A549 (cell line): ENCODE data around the gene ITGA8. TPM values are rescaled to one million over a fixed set of nuclear protein-coding genes. Genes with fewer than 3 reads are reported as not detected.
A peak's percentile ranks its signal among the peaks of the same experiment; 100 is the strongest.

Source experiments
- ATAC-seq, 2 experiments: fragments of 200-7000 bp in 1 of 2; fragments of >200 bp in 1 of 2; cut with Nextera tagmentation in 1 of 2; cut with Tn5 transposase in 1 of 2; 3 replicates each; pipeline versions ENCODE4 v1.8.0 to v1.9.1; 2018 to 2020; ENCODE audit warnings: mild to moderate bottlenecking in 1 of 2, moderate library complexity in 1 of 2
- CTCF ChIA-PET: fragments of 300-600 bp; sonication (Branson Sonifier 250); formaldehyde crosslinking; extraction: SDS; loops from one replicate; lab custom pipeline; 2021; ENCODE audit warnings: antibody characterized with exemption, inconsistent platforms; lab: Yijun Ruan, JAX
- POLR2A ChIA-PET: fragments of 350-600 bp; formaldehyde crosslinking; extraction: SDS; loops from one replicate; lab custom pipeline; 2021; ENCODE audit warnings: antibody characterized with exemption, inconsistent platforms; lab: Yijun Ruan, JAX
- DNase-seq, 2 experiments: peaks; one replicate each; pipeline versions ENCODE4 v3.0.0 to v3.0.0-alpha.2; 2011 to 2016; ENCODE audit warnings: low read depth in 1 of 2, low spot score in 1 of 2
- FAIRE-seq: peaks from 2 replicates; lab custom pipeline; 2011; peaks lifted over from hg19 to GRCh38; lab: Jason Lieb, UNC
- H3K27ac ChIP-seq, 2 experiments: fragments of >200 bp; sonication (Bioruptor Twin); formaldehyde crosslinking; 3 replicates each; pipeline ENCODE4 v1.5.1; 2016 to 2017
- H3K4me1 ChIP-seq: fragments of >200 bp; sonication (Bioruptor Twin); formaldehyde crosslinking; 3 replicates; pipeline ENCODE4 v1.6.1; 2016
- H3K4me2 ChIP-seq: fragments of >200 bp; sonication (Bioruptor Twin); formaldehyde crosslinking; 3 replicates; pipeline ENCODE4 v1.6.1; 2016
- H3K4me3 ChIP-seq: fragments of >200 bp; sonication (Bioruptor Twin); formaldehyde crosslinking; 3 replicates; pipeline ENCODE4 v1.5.1; 2016
- H3K9me3 ChIP-seq: fragments of >200 bp; sonication (Bioruptor Twin); formaldehyde crosslinking; 3 replicates; pipeline ENCODE4 v1.6.1; 2016
- BHLHE40 ChIP-seq: IDR thresholded peaks from 2 replicates; pipeline ENCODE4 v1.6.1; 2012; ENCODE audit warnings: low read depth, low read length, inconsistent platforms
- CBX2 ChIP-seq: fragments of 200-600 bp; sonication (generic); IDR thresholded peaks from 2 replicates; pipeline ENCODE4 v1.6.1; 2016; ENCODE audit warnings: low read depth, mild to moderate bottlenecking, borderline replicate concordance
- CHD2 ChIP-seq: fragments of 150-350 bp; IDR thresholded peaks from 2 replicates; pipeline ENCODE4 v1.6.1; 2014; ENCODE audit warnings: low read length; ENCODE audit not compliant: partially characterized antibody
- EHF ChIP-seq: fragments of 250-450 bp; sonication (Bioruptor Pico); IDR thresholded peaks from 2 replicates; pipeline ENCODE4 v1.5.0; 2020; ENCODE audit warnings: mild to moderate bottlenecking
- EHMT2 ChIP-seq: fragments of 200-600 bp; sonication (generic); IDR thresholded peaks from 2 replicates; pipeline ENCODE4 v1.6.1; 2016; ENCODE audit warnings: antibody characterized with exemption, low read depth, mild to moderate bottlenecking, moderate library complexity
- EP300 ChIP-seq, 2 experiments: fragments of >200 bp; sonication (Bioruptor Twin); formaldehyde crosslinking; IDR thresholded peaks; 2 replicates in 1 of 2; 3 replicates in 1 of 2; pipeline ENCODE4 v1.6.1; 2016 to 2017
- FOSB ChIP-seq: fragments of 250-450 bp; sonication (Bioruptor Pico); IDR thresholded peaks from 2 replicates; pipeline ENCODE4 v1.5.0; 2020; ENCODE audit warnings: mild to moderate bottlenecking, moderate library complexity
- GATA3 ChIP-seq: IDR thresholded peaks from 2 replicates; pipeline ENCODE4 v1.6.1; 2012; ENCODE audit warnings: borderline replicate concordance
- HMGXB4 ChIP-seq: fragments of 250-450 bp; sonication (Bioruptor Pico); IDR thresholded peaks from 2 replicates; pipeline ENCODE4 v1.5.0; 2021; ENCODE audit warnings: mild to moderate bottlenecking, moderate library complexity, borderline replicate concordance
- HOXA7 ChIP-seq: fragments of 250-450 bp; sonication (Bioruptor Pico); IDR thresholded peaks from 2 replicates; pipeline ENCODE4 v1.5.0; 2020; ENCODE audit warnings: mild to moderate bottlenecking, moderate library complexity
- HOXB13 ChIP-seq: fragments of 250-450 bp; sonication (Bioruptor Pico); IDR thresholded peaks from 2 replicates; pipeline ENCODE4 v1.5.0; 2020; ENCODE audit warnings: low read depth, mild to moderate bottlenecking, moderate library complexity
- JUN ChIP-seq, 2 experiments: fragments of >200 bp; sonication (Bioruptor Twin); formaldehyde crosslinking; IDR thresholded peaks; 2 replicates in 1 of 2; 3 replicates in 1 of 2; pipeline ENCODE4 v1.6.1; 2016 to 2017
- MAX ChIP-seq: IDR thresholded peaks from 2 replicates; pipeline ENCODE4 v1.6.1; 2012
- MYC ChIP-seq: IDR thresholded peaks from 2 replicates; pipeline ENCODE4 v1.6.1; 2012; ENCODE audit warnings: mild to moderate bottlenecking, inconsistent platforms, low read length, improper control_type of control experiment, borderline replicate concordance
- NFE2L2 ChIP-seq: fragments of 150-350 bp; conservative IDR thresholded peaks from 2 replicates; pipeline ENCODE4 v1.6.1; 2014; ENCODE audit warnings: low read length
- PHF8 ChIP-seq: fragments of 200-600 bp; sonication (generic); IDR thresholded peaks from 2 replicates; pipeline ENCODE4 v1.6.1; 2016; ENCODE audit warnings: low read depth, mild to moderate bottlenecking, antibody characterized with exemption, moderate library complexity, borderline replicate concordance
- RAD21 ChIP-seq, 2 experiments: fragments of >200 bp in 1 of 2; sonication (Bioruptor Twin) in 1 of 2; formaldehyde crosslinking in 1 of 2; IDR thresholded peaks in 1 of 2; conservative IDR thresholded peaks in 1 of 2; 2 replicates in 1 of 2; 3 replicates in 1 of 2; pipeline ENCODE4 v1.6.1; 2012 to 2018; ENCODE audit warnings: inconsistent platforms in 1 of 2
- RFX5 ChIP-seq: fragments of 450-650 bp; IDR thresholded peaks from 2 replicates; pipeline ENCODE4 v1.7.1; 2014; ENCODE audit warnings: antibody characterized with exemption, mild to moderate bottlenecking, moderate library complexity
- RNF2 ChIP-seq: fragments of 200-600 bp; sonication (generic); IDR thresholded peaks from 2 replicates; pipeline ENCODE4 v1.6.1; 2016; ENCODE audit warnings: low read depth, mild to moderate bottlenecking, antibody characterized with exemption, moderate library complexity, borderline replicate concordance
- SMC3 ChIP-seq: fragments of >200 bp; sonication (Bioruptor Twin); formaldehyde crosslinking; IDR thresholded peaks from 3 replicates; pipeline ENCODE4 v1.6.1; 2018; ENCODE audit warnings: inconsistent platforms
- SREBF2 ChIP-seq: fragments of 450-650 bp; IDR thresholded peaks from 2 replicates; pipeline ENCODE4 v1.6.1; 2014; ENCODE audit warnings: mild to moderate bottlenecking, moderate library complexity
- TP53 ChIP-seq: fragments of 250-450 bp; sonication (Bioruptor Pico); IDR thresholded peaks from 2 replicates; pipeline ENCODE4 v1.5.0; 2021; ENCODE audit warnings: mild to moderate bottlenecking, moderate library complexity
- ZC3H11A ChIP-seq: fragments of 450-650 bp; IDR thresholded peaks from 2 replicates; pipeline ENCODE4 v1.6.1; 2014; ENCODE audit warnings: antibody characterized with exemption, mild to moderate bottlenecking
- WGBS: methylation state at CpG from one replicate; pipeline ENCODE4 v1.1.6; 2017; ENCODE audit errors: missing lambda C conversion rate; 5-methylcytosine and 5-hydroxymethylcytosine counted together
- polyA minus RNA-seq: library from RNA; depleted of rRNA, polyadenylated mRNA; stranded (reverse); fragments of >200 nt; gene quantifications from 2 replicates; pipeline ENCODE4 v1.2.3, GENCODE V29; 2011; rRNA and poly(A)+ RNA removed
- polyA plus RNA-seq, 4 experiments: library from polyadenylated mRNA; depleted of rRNA in 3 of 4; stranded (reverse); fragments of >200 nt; fragmentation: RNase III in 1 of 4; extraction: RNeasy Plus Mini Kit Qiagen cat#74134 plus additional on column Dnase treatment in 1 of 4; gene quantifications; 2 replicates in 3 of 4; 3 replicates in 1 of 4; pipeline ENCODE4 v1.2.3, GENCODE V29; 2011 to 2017
- TF ChIP-seq, protein P1 (sequence below): IDR thresholded peaks from 2 replicates; pipeline ENCODE4 v1.6.1; 2012
- TF ChIP-seq, protein P2 (sequence below): fragments of 450-650 bp; IDR thresholded peaks from 2 replicates; pipeline ENCODE4 v1.6.1; 2014; ENCODE audit warnings: antibody characterized with exemption
- TF ChIP-seq, protein P3 (sequence below): fragments of 250-450 bp; sonication (Bioruptor Pico); IDR thresholded peaks from 2 replicates; pipeline ENCODE4 v1.5.0; 2020; ENCODE audit warnings: low read depth, mild to moderate bottlenecking, moderate library complexity

ITGA8 gene
- 0.12 TPM in 1 of 2 replicates, not detected in the other for polyA plus RNA-seq (2011; rRNA removed)
- polyA plus RNA-seq (2012; cell fraction: cytosol; rRNA removed) = 0.01 TPM in 1 of 2 replicates, not detected in the other
- 0.01 TPM in 1 of 2 replicates, not detected in the other for polyA plus RNA-seq (2012; cell fraction: nucleus; rRNA removed)
- not detected in 3 replicates for polyA plus RNA-seq (2017; fragmentation: RNase III; extraction: RNeasy Plus Mini Kit Qiagen cat#74134 plus additional on column Dnase treatment)
- not detected in 2 replicates for polyA minus RNA-seq

DNA sequence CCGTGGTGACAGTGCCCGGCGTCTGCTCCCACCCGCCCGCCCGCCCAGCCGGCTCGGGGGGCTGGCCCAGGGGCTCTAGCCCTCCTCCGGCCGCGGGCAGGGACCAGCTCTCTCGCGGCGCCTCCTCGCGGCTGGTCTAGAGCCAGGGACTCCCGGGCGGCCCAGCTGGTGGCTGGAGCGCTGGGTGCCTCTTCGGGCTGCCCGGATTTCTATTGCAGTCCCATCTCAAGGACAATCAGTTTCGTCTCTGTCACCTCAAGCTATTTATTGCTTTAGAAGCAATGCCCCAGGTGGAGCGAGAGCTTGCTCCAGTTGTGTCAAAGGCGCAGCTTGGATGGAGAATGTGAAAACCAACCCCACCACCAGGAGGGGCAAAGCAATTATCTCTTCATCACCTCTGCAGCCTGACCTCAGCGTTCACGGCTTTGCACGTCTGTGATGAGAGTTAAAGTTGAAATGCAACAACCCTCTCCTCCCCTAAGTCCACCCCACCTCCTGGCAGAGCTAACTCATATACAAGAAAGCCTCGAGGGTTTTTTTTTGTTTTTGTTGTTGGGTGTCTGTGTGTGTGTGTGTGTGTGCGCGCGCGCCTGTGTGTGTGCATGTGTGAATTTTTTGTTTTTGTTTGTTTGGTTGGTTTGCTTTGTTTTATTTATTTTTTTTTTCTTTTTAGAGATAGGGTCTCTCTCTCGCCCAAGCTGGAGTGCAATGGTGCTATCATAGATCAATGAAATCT is at the start of gene ITGA8:
Gene ITGA8 (minus strand): TSS at position 24 of the 736 bp plus-strand sequence. CDS start 151 bp downstream, outside the sequence.
- TF ChIP-seq HMGXB4 (CRISPR knock-in tag) (no peak), CBX2 (no peak), EP300 (IDR thresholded peaks at IDR 0.05) (no peak), MYC (no peak), NFE2L2 (no peak), JUN (IDR thresholded peaks at IDR 0.05) (no peak), RFX5 (no peak), PHF8 (no peak), SREBF2 (no peak), RAD21 (conservative IDR thresholded peaks at IDR 0.05 in 1 of 2, IDR thresholded peaks at IDR 0.05 in 1 of 2) (no peak), ZC3H11A (no peak), GATA3 (no peak), EHF (CRISPR knock-in tag) (no peak), BHLHE40 (no peak), HOXA7 (CRISPR knock-in tag) (no peak), MAX (no peak)
- TF ChIP-seq, protein P1, sequence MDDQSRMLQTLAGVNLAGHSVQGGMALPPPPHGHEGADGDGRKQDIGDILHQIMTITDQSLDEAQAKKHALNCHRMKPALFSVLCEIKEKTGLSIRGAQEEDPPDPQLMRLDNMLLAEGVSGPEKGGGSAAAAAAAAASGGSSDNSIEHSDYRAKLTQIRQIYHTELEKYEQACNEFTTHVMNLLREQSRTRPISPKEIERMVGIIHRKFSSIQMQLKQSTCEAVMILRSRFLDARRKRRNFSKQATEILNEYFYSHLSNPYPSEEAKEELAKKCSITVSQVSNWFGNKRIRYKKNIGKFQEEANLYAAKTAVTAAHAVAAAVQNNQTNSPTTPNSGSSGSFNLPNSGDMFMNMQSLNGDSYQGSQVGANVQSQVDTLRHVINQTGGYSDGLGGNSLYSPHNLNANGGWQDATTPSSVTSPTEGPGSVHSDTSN = no peak
- Histone ChIP-seq H3K9me3 (no peaks in the 10 kb centered on the region), H3K4me2 (peak within 1 kb of the TSS; percentile 66), H3K4me1 (peaks cover 5% of the 10 kb centered on the region; the same call in 1 of the 3 replicates), H3K27ac (no peak within 1 kb of the TSS), H3K4me3 (peak within 1 kb of the TSS; percentile 24; the same call in 1 of the 3 replicates)
- ChIA-PET POLR2A (no interaction called here), CTCF (interaction anchor here (0.9 to 1.5 kb wide), 5 partner anchors 10 to 292 kb away, joined by 3 to 10 read pairs (median 4); no protein-coding TSS in a partner anchor)
- FAIRE-seq = no peak
- 36% methylated on average over 14 of the region's 33 CpGs for WGBS
- peak; percentile 42 to 74; a peak in 3 of 6 replicates for ATAC-seq
- peak; percentile 20 to 33 for DNase-seq

DNA sequence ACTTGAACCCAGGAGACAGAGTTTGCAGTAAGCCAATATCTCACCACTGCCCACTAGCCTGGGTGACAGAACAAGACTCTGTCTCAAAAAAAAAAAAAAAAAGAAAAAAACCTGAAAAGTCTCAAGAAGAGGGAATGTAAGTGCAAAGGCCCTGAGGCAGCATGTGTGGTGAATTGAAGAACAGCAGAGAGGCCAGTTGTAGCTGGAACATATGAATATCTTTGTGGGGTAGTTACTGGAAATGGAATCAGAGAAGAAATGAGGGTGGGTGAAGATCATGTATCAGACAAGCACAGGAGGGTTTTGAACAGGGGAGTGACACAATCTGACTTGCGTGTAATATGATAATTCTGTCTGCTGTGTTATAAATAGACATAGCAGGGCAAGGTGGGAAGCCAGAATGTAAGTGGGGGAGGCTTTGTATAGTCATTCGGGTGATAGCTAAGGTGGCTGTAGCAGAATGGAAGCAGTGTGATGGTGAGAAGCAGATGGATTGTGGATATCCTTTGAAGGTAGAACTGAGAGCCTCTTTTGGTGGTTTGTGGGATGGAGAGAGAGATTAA is 45.3 kb upstream of the ITGA8 start:
- FAIRE-seq (no peak), DNase-seq (no peak), ATAC-seq (no peak; a peak in 1 of 6 replicates)
- Histone ChIP-seq H3K9me3 (no peaks in the 10 kb centered on the region), H3K4me1 (no peaks in the 10 kb centered on the region), H3K27ac (no peak overlapping the region), H3K4me2 (no peak overlapping the region), H3K4me3 (no peak overlapping the region)
- ChIA-PET CTCF (interaction anchor here (0.7 kb wide), 1 partner anchor 804 kb away, joined by 3 read pairs; no protein-coding TSS in a partner anchor), POLR2A (no interaction called here)
- 55% methylated on average over 2 of the region's 2 CpGs for WGBS
- TF ChIP-seq, protein P2, sequence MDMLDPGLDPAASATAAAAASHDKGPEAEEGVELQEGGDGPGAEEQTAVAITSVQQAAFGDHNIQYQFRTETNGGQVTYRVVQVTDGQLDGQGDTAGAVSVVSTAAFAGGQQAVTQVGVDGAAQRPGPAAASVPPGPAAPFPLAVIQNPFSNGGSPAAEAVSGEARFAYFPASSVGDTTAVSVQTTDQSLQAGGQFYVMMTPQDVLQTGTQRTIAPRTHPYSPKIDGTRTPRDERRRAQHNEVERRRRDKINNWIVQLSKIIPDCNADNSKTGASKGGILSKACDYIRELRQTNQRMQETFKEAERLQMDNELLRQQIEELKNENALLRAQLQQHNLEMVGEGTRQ = no peak
- no peak for TF ChIP-seq TP53 (CRISPR knock-in tag)
- TF ChIP-seq, protein P3, sequence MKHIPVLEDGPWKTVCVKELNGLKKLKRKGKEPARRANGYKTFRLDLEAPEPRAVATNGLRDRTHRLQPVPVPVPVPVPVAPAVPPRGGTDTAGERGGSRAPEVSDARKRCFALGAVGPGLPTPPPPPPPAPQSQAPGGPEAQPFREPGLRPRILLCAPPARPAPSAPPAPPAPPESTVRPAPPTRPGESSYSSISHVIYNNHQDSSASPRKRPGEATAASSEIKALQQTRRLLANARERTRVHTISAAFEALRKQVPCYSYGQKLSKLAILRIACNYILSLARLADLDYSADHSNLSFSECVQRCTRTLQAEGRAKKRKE (CRISPR knock-in tag) = no peak
- TF ChIP-seq EP300 (IDR thresholded peaks at IDR 0.05) = no peak
- no peak for TF ChIP-seq RNF2
- no peak for TF ChIP-seq FOSB (CRISPR knock-in tag)
- no peak for TF ChIP-seq HOXB13
- no peak for TF ChIP-seq SMC3
- TF ChIP-seq EHMT2 = no peak
- no peak for TF ChIP-seq CHD2
